MG63 (cell line): ENCODE results near the gene SARNP. TPM values are rescaled to one million over a fixed set of nuclear protein-coding genes. Genes with fewer than 3 reads are reported as not detected.
A peak's percentile ranks its signal among the peaks of the same experiment; 100 is the strongest.

Source experiments
- DNase-seq: peaks from one replicate; pipeline ENCODE4 v3.0.0-alpha.2; 2020
- H3K27me3 ChIP-seq: fragments of 250-450 bp; sonication (Bioruptor Pico); 2 replicates; pipeline ENCODE4 v1.5.1; 2020; ENCODE audit warnings: mild to moderate bottlenecking, moderate library complexity
- H3K36me3 ChIP-seq: fragments of 250-450 bp; sonication (Bioruptor Pico); 2 replicates; pipeline ENCODE4 v1.5.1; 2020; ENCODE audit warnings: mild to moderate bottlenecking, moderate library complexity
- H3K4me3 ChIP-seq: fragments of 250-450 bp; sonication (Bioruptor Pico); 2 replicates; pipeline ENCODE4 v1.5.1; 2020; ENCODE audit warnings: mild to moderate bottlenecking, moderate library complexity
- H3K9me3 ChIP-seq: fragments of 250-450 bp; sonication (Bioruptor Pico); 2 replicates; pipeline ENCODE4 v1.5.1; 2020; ENCODE audit warnings: mild to moderate bottlenecking, moderate library complexity
- total RNA-seq: library from RNA; depleted of rRNA; stranded (reverse); fragments of >200 nt; shearing (Covaris generic); gene quantifications from 2 replicates; pipeline ENCODE4 v1.2.3, GENCODE V29; 2014; ENCODE audit warnings: low replicate concordance

Gene SARNP
- total RNA-seq, 1 experiment from 2014 or later: 142 TPM

- Histone ChIP-seq H3K36me3 (no peaks in the 10 kb centered on the region), H3K4me3 (peak overlapping the region; percentile 63), H3K9me3 (no peaks in the 10 kb centered on the region), H3K27me3 (no peaks in the 10 kb centered on the region)
- no peak for DNase-seq
Measured at GRCh38 chr12:55739025-55739378, 78.5 kb downstream of the SARNP start.

- DNase-seq: peak; percentile 76
- no peaks in the 10 kb centered on the region for H3K36me3 ChIP-seq
Measured at GRCh38 chr12:55738123-55739024, 79.2 kb downstream of the SARNP start.

GRCh38 chr12:55737581-55738122, 79.9 kb downstream of the SARNP start:
- Histone ChIP-seq H3K36me3 (no peaks in the 10 kb centered on the region), H3K4me3 (no peak overlapping the region; the same call in 1 of the 2 replicates), H3K9me3 (no peaks in the 10 kb centered on the region), H3K27me3 (no peaks in the 10 kb centered on the region)
- no peak for DNase-seq

More at GRCh38 chr12:55738123-55739024, 79.2 kb downstream of the SARNP start:
- H3K9me3 ChIP-seq: no peaks in the 10 kb centered on the region
- no peaks in the 10 kb centered on the region for H3K27me3 ChIP-seq
- H3K4me3 ChIP-seq: peak overlapping the region; percentile 63

GRCh38 chr12:55736780-55737580, 80.5 kb downstream of the SARNP start:
- H3K36me3 ChIP-seq: no peaks in the 10 kb centered on the region
- peak; percentile 59 for DNase-seq
- no peaks in the 10 kb centered on the region for H3K27me3 ChIP-seq
- H3K4me3 ChIP-seq: no peak overlapping the region
- H3K9me3 ChIP-seq: no peaks in the 10 kb centered on the region

- Histone ChIP-seq H3K36me3 (no peaks in the 10 kb centered on the region), H3K9me3 (no peaks in the 10 kb centered on the region), H3K27me3 (no peaks in the 10 kb centered on the region), H3K4me3 (no peak overlapping the region)
- DNase-seq: no peak
Measured at GRCh38 chr12:55736076-55736475, 81.4 kb downstream of the SARNP start.

GRCh38 chr12:55734595-55734994, 82.9 kb downstream of the SARNP start:
- no peak for DNase-seq
- Histone ChIP-seq H3K4me3 (no peak overlapping the region), H3K9me3 (no peaks in the 10 kb centered on the region), H3K36me3 (no peaks in the 10 kb centered on the region), H3K27me3 (no peaks in the 10 kb centered on the region)

- Histone ChIP-seq H3K4me3 (no peak overlapping the region), H3K9me3 (no peaks in the 10 kb centered on the region), H3K36me3 (no peaks in the 10 kb centered on the region), H3K27me3 (no peaks in the 10 kb centered on the region)
- no peak for DNase-seq
Measured at GRCh38 chr12:55733858-55734257, 83.7 kb downstream of the SARNP start.

GRCh38 chr12:55733021-55733555, 84.4 kb downstream of the SARNP start:
- no peaks in the 10 kb centered on the region for H3K9me3 ChIP-seq
- no peaks in the 10 kb centered on the region for H3K27me3 ChIP-seq
- no peak overlapping the region for H3K4me3 ChIP-seq
- H3K36me3 ChIP-seq: peaks cover under 1% of the 10 kb centered on the region
- DNase-seq: no peak

GRCh38 chr12:55732288-55732687, 85.2 kb downstream of the SARNP start:
- no peak for DNase-seq
- Histone ChIP-seq H3K4me3 (no peak overlapping the region), H3K9me3 (no peaks in the 10 kb centered on the region), H3K27me3 (no peaks in the 10 kb centered on the region), H3K36me3 (peaks cover 9% of the 10 kb centered on the region)

- Histone ChIP-seq H3K27me3 (no peaks in the 10 kb centered on the region), H3K36me3 (peaks cover 30% of the 10 kb centered on the region), H3K4me3 (peak overlapping the region; percentile 85), H3K9me3 (no peaks in the 10 kb centered on the region)
- no peak for DNase-seq
Measured at GRCh38 chr12:55729819-55730818, 87.4 kb downstream of the SARNP start.

- Histone ChIP-seq H3K4me3 (peak within 1 kb of the TSS; percentile 85), H3K36me3 (peaks cover 40% of the 10 kb centered on the region), H3K27me3 (no peaks in the 10 kb centered on the region), H3K9me3 (no peaks in the 10 kb centered on the region)
- DNase-seq: peak; percentile 96
Measured at GRCh38 chr12:55728939-55729818, 88.3 kb downstream of the SARNP start, which contains the start of gene CD63. CD63 (minus strand) TSS chr12:55729009; CDS start chr12:55728341, 668 bp downstream.

- DNase-seq: peak; percentile 67
- no peaks in the 10 kb centered on the region for H3K9me3 ChIP-seq
- no peaks in the 10 kb centered on the region for H3K27me3 ChIP-seq
- H3K4me3 ChIP-seq: peak overlapping the region; percentile 85
- peaks cover 48% of the 10 kb centered on the region for H3K36me3 ChIP-seq
Measured at GRCh38 chr12:55728186-55728938, 89.2 kb downstream of the SARNP start.

- H3K27me3 ChIP-seq: no peaks in the 10 kb centered on the region
- peaks cover 53% of the 10 kb centered on the region for H3K36me3 ChIP-seq
- H3K9me3 ChIP-seq: no peaks in the 10 kb centered on the region
- peak overlapping the region; percentile 85 for H3K4me3 ChIP-seq
- peak; percentile 71 for DNase-seq
Measured at GRCh38 chr12:55727643-55728185, 89.8 kb downstream of the SARNP start.

GRCh38 chr12:55726971-55727370, 90.6 kb downstream of the SARNP start:
- Histone ChIP-seq H3K36me3 (peaks cover 53% of the 10 kb centered on the region), H3K9me3 (no peaks in the 10 kb centered on the region), H3K4me3 (peak overlapping the region; percentile 85), H3K27me3 (no peaks in the 10 kb centered on the region)
- DNase-seq: no peak
